WTC11 (cell line): ENCODE data around the gene ANKRD39. TPM values are rescaled to one million over a fixed set of nuclear protein-coding genes. Genes with fewer than 3 reads are reported as not detected.

Experiments used
- ATAC-seq: fragments of 200-7000 bp; cut with Tn5 transposase; 2 replicates; pipeline ENCODE4 v1.10.0; 2021; ENCODE audit warnings: mild to moderate bottlenecking, moderate library complexity
- CTCF ChIA-PET: fragments of 300-600 bp; sonication (Branson Sonifier 250); formaldehyde crosslinking; loops from one replicate; lab custom pipeline; 2021; ENCODE audit warnings: antibody characterized with exemption; lab: Charles Lee
- POLR2A ChIA-PET: fragments of 350-600 bp; sonication (Branson Sonifier 250); formaldehyde crosslinking; loops from one replicate; lab custom pipeline; 2021; ENCODE audit warnings: antibody characterized with exemption; lab: Charles Lee
- DNase-seq: peaks from one replicate; pipeline ENCODE4 v3.0.0; 2021; ENCODE audit warnings: low spot score
- H3K27ac Mint-ChIP-seq: 2 replicates; pipeline ENCODE4 v1.8.0; 2021; ENCODE audit warnings: mixed read lengths
- H3K27me3 Mint-ChIP-seq: 2 replicates; pipeline ENCODE4 v1.8.0; 2021; ENCODE audit warnings: low read depth, mild to moderate bottlenecking, moderate library complexity, mixed read lengths
- H3K36me3 Mint-ChIP-seq: 2 replicates; pipeline ENCODE4 v1.8.0; 2021; ENCODE audit warnings: mixed read lengths
- H3K4me1 Mint-ChIP-seq: 2 replicates; pipeline ENCODE4 v1.8.0; 2022; ENCODE audit warnings: mixed read lengths
- H3K4me3 Mint-ChIP-seq: 2 replicates; pipeline ENCODE4 v1.8.0; 2021; ENCODE audit warnings: mild to moderate bottlenecking, moderate library complexity, mixed read lengths
- H3K9me3 Mint-ChIP-seq: 2 replicates; pipeline ENCODE4 v1.8.0; 2021; ENCODE audit warnings: mixed read lengths
- CREM ChIP-seq: sonication (generic); formaldehyde crosslinking; IDR thresholded peaks from 2 replicates; pipeline ENCODE4 v1.8.1; 2022; ENCODE audit warnings: mild to moderate bottlenecking, missing genetic modification reagents, moderate library complexity
- EMX1 ChIP-seq: fragments of 250-450 bp; sonication (Bioruptor Pico); IDR thresholded peaks from 2 replicates; pipeline ENCODE4 v1.8.0; 2021; ENCODE audit warnings: mild to moderate bottlenecking
- FOXJ3 ChIP-seq: sonication (generic); formaldehyde crosslinking; IDR thresholded peaks from 2 replicates; pipeline ENCODE4 v1.9.0; 2021; ENCODE audit warnings: missing genetic modification reagents, mild to moderate bottlenecking, borderline replicate concordance
- FOXK1 ChIP-seq: sonication (generic); formaldehyde crosslinking; IDR thresholded peaks from 2 replicates; pipeline ENCODE4 v1.8.0; 2022; ENCODE audit warnings: mild to moderate bottlenecking, moderate library complexity, missing genetic modification reagents
- GTF2I ChIP-seq: fragments of 250-450 bp; sonication (Bioruptor Pico); conservative IDR thresholded peaks from 2 replicates; pipeline ENCODE4 v1.4.0; 2021; ENCODE audit warnings: mild to moderate bottlenecking
- HMGA2 ChIP-seq: fragments of 250-450 bp; sonication (Bioruptor Pico); IDR thresholded peaks from 2 replicates; pipeline ENCODE4 v1.4.0; 2021; ENCODE audit warnings: mild to moderate bottlenecking, moderate library complexity
- MXD4 ChIP-seq: fragments of 250-450 bp; sonication (Bioruptor Pico); IDR thresholded peaks from 2 replicates; pipeline ENCODE4 v1.8.0; 2021; ENCODE audit warnings: mild to moderate bottlenecking, moderate library complexity, borderline replicate concordance
- MYBL2 ChIP-seq: sonication (generic); formaldehyde crosslinking; IDR thresholded peaks from 2 replicates; pipeline ENCODE4 v1.8.1; 2023; ENCODE audit warnings: mild to moderate bottlenecking, moderate library complexity, missing genetic modification reagents
- NFATC4 ChIP-seq: fragments of 250-450 bp; sonication (Bioruptor Pico); IDR thresholded peaks from 2 replicates; pipeline ENCODE4 v1.9.0; 2021; ENCODE audit warnings: mild to moderate bottlenecking
- NFE2L1 ChIP-seq: sonication (generic); formaldehyde crosslinking; IDR thresholded peaks from 2 replicates; pipeline ENCODE4 v1.8.1; 2023; ENCODE audit warnings: missing genetic modification reagents
- NR2C2 ChIP-seq: sonication (generic); formaldehyde crosslinking; IDR thresholded peaks from 2 replicates; pipeline ENCODE4 v1.8.0; 2022; ENCODE audit warnings: mild to moderate bottlenecking, missing genetic modification reagents
- OVOL2 ChIP-seq: fragments of 250-450 bp; sonication (Bioruptor Pico); IDR thresholded peaks from 2 replicates; pipeline ENCODE4 v1.9.0; 2021; ENCODE audit warnings: mild to moderate bottlenecking, borderline replicate concordance
- RORB ChIP-seq: fragments of 250-450 bp; sonication (Bioruptor Pico); IDR thresholded peaks from 2 replicates; pipeline ENCODE4 v1.9.0; 2021; ENCODE audit warnings: mild to moderate bottlenecking
- TCF7 ChIP-seq: sonication (generic); formaldehyde crosslinking; IDR thresholded peaks from 2 replicates; pipeline ENCODE4 v1.8.0; 2022; ENCODE audit warnings: mild to moderate bottlenecking, low read depth, missing genetic modification reagents, moderate library complexity
- TEAD4 ChIP-seq: sonication (generic); formaldehyde crosslinking; IDR thresholded peaks from 2 replicates; pipeline ENCODE4 v1.8.0; 2022; ENCODE audit warnings: mild to moderate bottlenecking, missing genetic modification reagents
- ZNF138 ChIP-seq: sonication (generic); formaldehyde crosslinking; conservative IDR thresholded peaks from 2 replicates; pipeline ENCODE4 v1.8.1; 2022; ENCODE audit warnings: mild to moderate bottlenecking, moderate library complexity, missing genetic modification reagents
- total RNA-seq: library from RNA; stranded (reverse); gene quantifications from 3 replicates; pipeline ENCODE4 v1.2.3, GENCODE V29; 2021
- TF ChIP-seq, protein P1 (sequence below): sonication (generic); formaldehyde crosslinking; IDR thresholded peaks from 2 replicates; pipeline ENCODE4 v1.8.1; 2023; ENCODE audit warnings: mild to moderate bottlenecking, missing genetic modification reagents, moderate library complexity
- TF ChIP-seq, protein P2 (sequence below): fragments of 250-450 bp; sonication (Bioruptor Pico); IDR thresholded peaks from 2 replicates; pipeline ENCODE4 v2.1.2; 2022; ENCODE audit warnings: mild to moderate bottlenecking, moderate library complexity
- TF ChIP-seq, protein P3 (sequence below): sonication (generic); formaldehyde crosslinking; IDR thresholded peaks from 2 replicates; pipeline ENCODE4 v1.8.1; 2022; ENCODE audit warnings: low read depth, mild to moderate bottlenecking, moderate library complexity, missing genetic modification reagents, borderline replicate concordance
- TF ChIP-seq, protein P4 (sequence below): fragments of 250-450 bp; sonication (Bioruptor Pico); IDR thresholded peaks from 2 replicates; pipeline ENCODE4 v1.9.0; 2021; ENCODE audit warnings: mild to moderate bottlenecking
- TF ChIP-seq, protein P5 (sequence below): sonication (generic); formaldehyde crosslinking; IDR thresholded peaks from 2 replicates; pipeline ENCODE4 v1.8.1; 2022; ENCODE audit warnings: low read depth, missing genetic modification reagents, borderline replicate concordance
- TF ChIP-seq, protein P6 (sequence below): sonication (generic); formaldehyde crosslinking; IDR thresholded peaks from 2 replicates; pipeline ENCODE4 v1.8.1; 2023; ENCODE audit warnings: mild to moderate bottlenecking, missing genetic modification reagents, borderline replicate concordance

The ANKRD39 gene
- total RNA-seq, 1 experiment from 2014 or later = 17.9 TPM

DNA sequence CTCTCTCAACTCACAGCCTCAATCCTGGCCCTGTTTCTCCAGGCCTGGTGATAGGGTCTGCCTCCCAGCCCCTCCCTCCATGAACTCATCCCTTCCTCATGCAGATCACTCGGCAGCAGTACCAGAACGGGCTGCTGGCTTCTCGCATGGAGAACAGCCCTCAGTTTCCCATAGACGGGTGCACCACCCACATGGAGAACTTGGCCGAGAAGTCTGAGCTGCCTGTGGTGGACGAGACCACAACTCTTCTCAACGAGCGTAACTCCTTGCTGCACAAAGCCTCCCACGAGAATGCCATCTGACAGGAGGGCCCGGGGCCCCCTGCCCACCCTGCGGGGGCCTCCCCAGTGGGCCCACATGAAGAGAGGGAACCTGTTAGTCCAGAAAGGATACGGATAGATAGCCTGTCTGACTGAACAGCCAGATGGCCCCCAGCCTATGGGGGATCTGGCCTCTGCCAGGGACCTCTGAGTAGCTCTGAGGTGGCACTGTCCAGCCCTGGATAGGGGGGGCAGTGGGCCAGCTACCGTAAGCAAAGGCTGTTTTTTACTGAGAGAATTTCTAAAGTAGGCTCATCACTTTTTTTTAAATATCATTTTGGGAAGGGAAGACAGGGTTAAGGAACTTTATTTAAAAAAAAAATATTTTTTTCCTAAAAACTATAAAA, 48.5 kb downstream of the ANKRD39 start (continued):
- TF ChIP-seq NR2C2 = no peak
- no peak for TF ChIP-seq MXD4
- no peak for TF ChIP-seq FOXJ3 (CRISPR knock-in tag)
- TF ChIP-seq, protein P1, sequence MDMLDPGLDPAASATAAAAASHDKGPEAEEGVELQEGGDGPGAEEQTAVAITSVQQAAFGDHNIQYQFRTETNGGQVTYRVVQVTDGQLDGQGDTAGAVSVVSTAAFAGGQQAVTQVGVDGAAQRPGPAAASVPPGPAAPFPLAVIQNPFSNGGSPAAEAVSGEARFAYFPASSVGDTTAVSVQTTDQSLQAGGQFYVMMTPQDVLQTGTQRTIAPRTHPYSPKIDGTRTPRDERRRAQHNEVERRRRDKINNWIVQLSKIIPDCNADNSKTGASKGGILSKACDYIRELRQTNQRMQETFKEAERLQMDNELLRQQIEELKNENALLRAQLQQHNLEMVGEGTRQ = no peak
- TF ChIP-seq EMX1 (CRISPR knock-in tag) = no peak
- TF ChIP-seq, protein P2, sequence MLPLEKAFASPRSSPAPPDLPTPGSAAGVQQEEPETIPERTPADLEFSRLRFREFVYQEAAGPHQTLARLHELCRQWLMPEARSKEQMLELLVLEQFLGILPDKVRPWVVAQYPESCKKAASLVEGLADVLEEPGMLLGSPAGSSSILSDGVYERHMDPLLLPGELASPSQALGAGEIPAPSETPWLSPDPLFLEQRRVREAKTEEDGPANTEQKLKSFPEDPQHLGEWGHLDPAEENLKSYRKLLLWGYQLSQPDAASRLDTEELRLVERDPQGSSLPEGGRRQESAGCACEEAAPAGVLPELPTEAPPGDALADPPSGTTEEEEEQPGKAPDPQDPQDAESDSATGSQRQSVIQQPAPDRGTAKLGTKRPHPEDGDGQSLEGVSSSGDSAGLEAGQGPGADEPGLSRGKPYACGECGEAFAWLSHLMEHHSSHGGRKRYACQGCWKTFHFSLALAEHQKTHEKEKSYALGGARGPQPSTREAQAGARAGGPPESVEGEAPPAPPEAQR (CRISPR knock-in tag) = no peak
- TF ChIP-seq TEAD4 (CRISPR knock-in tag) = no peak

DNA sequence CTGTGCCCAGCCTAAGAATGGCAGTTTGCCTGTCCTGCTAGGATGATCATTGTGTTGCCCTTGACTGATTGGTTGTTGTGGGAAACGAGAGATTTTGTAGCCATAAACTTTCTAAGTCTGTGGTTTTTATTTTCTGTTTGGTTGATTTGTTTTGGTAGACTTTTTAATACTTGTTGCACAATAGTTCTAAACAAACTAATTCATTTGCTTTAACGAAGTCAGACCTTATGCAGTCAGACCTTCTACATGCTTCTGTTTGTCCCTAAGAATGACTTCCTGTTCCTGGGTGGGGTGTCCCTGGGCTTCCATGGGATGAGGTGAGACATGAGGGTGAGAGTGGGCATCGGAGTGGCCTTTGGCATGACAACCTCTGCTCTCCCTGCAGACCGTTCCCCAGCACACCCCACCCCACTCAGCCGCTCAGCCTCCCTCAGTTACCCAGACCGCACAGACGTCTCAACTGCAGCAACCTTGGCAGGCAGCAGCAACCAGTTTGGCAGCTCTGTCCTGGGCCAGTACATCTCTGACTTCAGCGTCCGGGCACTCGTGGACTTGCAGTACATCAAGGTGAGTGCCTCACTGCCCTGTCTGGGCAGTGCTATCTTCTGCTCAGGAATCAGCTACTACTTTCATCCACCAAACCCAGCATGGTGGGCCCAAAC, 49.5 kb downstream of the ANKRD39 start:
- H3K36me3 Mint-ChIP-seq = peaks cover 9% of the 10 kb centered on the region
- H3K4me3 Mint-ChIP-seq = no peak overlapping the region
- no peak overlapping the region for H3K27ac Mint-ChIP-seq
- ATAC-seq (no peak), DNase-seq (no peak)
- ChIA-PET POLR2A (no interaction called here), CTCF (no interaction called here)
- no peak for TF ChIP-seq MYBL2 (CRISPR knock-in tag)
- no peak for TF ChIP-seq RORB (CRISPR knock-in tag)
- TF ChIP-seq, protein P3, sequence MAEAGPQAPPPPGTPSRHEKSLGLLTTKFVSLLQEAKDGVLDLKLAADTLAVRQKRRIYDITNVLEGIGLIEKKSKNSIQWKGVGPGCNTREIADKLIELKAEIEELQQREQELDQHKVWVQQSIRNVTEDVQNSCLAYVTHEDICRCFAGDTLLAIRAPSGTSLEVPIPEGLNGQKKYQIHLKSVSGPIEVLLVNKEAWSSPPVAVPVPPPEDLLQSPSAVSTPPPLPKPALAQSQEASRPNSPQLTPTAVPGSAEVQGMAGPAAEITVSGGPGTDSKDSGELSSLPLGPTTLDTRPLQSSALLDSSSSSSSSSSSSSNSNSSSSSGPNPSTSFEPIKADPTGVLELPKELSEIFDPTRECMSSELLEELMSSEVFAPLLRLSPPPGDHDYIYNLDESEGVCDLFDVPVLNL (CRISPR knock-in tag) = no peak
- TF ChIP-seq, protein P4, sequence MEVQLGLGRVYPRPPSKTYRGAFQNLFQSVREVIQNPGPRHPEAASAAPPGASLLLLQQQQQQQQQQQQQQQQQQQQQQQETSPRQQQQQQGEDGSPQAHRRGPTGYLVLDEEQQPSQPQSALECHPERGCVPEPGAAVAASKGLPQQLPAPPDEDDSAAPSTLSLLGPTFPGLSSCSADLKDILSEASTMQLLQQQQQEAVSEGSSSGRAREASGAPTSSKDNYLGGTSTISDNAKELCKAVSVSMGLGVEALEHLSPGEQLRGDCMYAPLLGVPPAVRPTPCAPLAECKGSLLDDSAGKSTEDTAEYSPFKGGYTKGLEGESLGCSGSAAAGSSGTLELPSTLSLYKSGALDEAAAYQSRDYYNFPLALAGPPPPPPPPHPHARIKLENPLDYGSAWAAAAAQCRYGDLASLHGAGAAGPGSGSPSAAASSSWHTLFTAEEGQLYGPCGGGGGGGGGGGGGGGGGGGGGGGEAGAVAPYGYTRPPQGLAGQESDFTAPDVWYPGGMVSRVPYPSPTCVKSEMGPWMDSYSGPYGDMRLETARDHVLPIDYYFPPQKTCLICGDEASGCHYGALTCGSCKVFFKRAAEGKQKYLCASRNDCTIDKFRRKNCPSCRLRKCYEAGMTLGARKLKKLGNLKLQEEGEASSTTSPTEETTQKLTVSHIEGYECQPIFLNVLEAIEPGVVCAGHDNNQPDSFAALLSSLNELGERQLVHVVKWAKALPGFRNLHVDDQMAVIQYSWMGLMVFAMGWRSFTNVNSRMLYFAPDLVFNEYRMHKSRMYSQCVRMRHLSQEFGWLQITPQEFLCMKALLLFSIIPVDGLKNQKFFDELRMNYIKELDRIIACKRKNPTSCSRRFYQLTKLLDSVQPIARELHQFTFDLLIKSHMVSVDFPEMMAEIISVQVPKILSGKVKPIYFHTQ (CRISPR knock-in tag) = no peak
- TF ChIP-seq NR2C2 = no peak
- no peak for TF ChIP-seq CREM (CRISPR knock-in tag)
- TF ChIP-seq, protein P1 = no peak
- no peak for TF ChIP-seq NFATC4 (CRISPR knock-in tag)
- TF ChIP-seq HMGA2 (CRISPR knock-in tag) = no peak
- no peak for TF ChIP-seq FOXK1 (CRISPR knock-in tag)
- TF ChIP-seq, protein P5, sequence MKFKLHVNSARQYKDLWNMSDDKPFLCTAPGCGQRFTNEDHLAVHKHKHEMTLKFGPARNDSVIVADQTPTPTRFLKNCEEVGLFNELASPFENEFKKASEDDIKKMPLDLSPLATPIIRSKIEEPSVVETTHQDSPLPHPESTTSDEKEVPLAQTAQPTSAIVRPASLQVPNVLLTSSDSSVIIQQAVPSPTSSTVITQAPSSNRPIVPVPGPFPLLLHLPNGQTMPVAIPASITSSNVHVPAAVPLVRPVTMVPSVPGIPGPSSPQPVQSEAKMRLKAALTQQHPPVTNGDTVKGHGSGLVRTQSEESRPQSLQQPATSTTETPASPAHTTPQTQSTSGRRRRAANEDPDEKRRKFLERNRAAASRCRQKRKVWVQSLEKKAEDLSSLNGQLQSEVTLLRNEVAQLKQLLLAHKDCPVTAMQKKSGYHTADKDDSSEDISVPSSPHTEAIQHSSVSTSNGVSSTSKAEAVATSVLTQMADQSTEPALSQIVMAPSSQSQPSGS (CRISPR knock-in tag) = no peak
- no peak for TF ChIP-seq ZNF138 (CRISPR knock-in tag)
- TF ChIP-seq FOXJ3 (CRISPR knock-in tag) = no peak
- no peak for TF ChIP-seq GTF2I
- no peak for TF ChIP-seq NFE2L1 (CRISPR knock-in tag)
- TF ChIP-seq, protein P6, sequence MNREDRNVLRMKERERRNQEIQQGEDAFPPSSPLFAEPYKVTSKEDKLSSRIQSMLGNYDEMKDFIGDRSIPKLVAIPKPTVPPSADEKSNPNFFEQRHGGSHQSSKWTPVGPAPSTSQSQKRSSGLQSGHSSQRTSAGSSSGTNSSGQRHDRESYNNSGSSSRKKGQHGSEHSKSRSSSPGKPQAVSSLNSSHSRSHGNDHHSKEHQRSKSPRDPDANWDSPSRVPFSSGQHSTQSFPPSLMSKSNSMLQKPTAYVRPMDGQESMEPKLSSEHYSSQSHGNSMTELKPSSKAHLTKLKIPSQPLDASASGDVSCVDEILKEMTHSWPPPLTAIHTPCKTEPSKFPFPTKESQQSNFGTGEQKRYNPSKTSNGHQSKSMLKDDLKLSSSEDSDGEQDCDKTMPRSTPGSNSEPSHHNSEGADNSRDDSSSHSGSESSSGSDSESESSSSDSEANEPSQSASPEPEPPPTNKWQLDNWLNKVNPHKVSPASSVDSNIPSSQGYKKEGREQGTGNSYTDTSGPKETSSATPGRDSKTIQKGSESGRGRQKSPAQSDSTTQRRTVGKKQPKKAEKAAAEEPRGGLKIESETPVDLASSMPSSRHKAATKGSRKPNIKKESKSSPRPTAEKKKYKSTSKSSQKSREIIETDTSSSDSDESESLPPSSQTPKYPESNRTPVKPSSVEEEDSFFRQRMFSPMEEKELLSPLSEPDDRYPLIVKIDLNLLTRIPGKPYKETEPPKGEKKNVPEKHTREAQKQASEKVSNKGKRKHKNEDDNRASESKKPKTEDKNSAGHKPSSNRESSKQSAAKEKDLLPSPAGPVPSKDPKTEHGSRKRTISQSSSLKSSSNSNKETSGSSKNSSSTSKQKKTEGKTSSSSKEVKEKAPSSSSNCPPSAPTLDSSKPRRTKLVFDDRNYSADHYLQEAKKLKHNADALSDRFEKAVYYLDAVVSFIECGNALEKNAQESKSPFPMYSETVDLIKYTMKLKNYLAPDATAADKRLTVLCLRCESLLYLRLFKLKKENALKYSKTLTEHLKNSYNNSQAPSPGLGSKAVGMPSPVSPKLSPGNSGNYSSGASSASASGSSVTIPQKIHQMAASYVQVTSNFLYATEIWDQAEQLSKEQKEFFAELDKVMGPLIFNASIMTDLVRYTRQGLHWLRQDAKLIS (CRISPR knock-in tag) = no peak
- TF ChIP-seq OVOL2 (CRISPR knock-in tag) = no peak
- no peak for TF ChIP-seq TCF7 (CRISPR knock-in tag)
- H3K4me1 Mint-ChIP-seq = no peaks in the 10 kb centered on the region
- H3K27me3 Mint-ChIP-seq = no peaks in the 10 kb centered on the region
- peaks cover 6% of the 10 kb centered on the region for H3K9me3 Mint-ChIP-seq
